HG03175 (cell line): ENCODE data around the gene SLC40A1.

Experiments used
- ATAC-seq: cut with Tn5 transposase; IDR thresholded peaks from one replicate; pipeline ENCODE4 v1.9.1; 2021; ENCODE audit warnings: mild to moderate bottlenecking, moderate library complexity; ENCODE audit not compliant: unreplicated experiment

SLC40A1 gene

GRCh38 chr2:189517847-189518535, 62.6 kb downstream of the SLC40A1 start:
- no peak for ATAC-seq

GRCh38 chr2:189516546-189516945, 64.0 kb downstream of the SLC40A1 start:
- no peak for ATAC-seq

- ATAC-seq: no peak
These were observed 65.3 kb downstream of the SLC40A1 start for GRCh38 chr2:189515264-189515663.

GRCh38 chr2:189514104-189514503, 66.5 kb downstream of the SLC40A1 start:
- no peak for ATAC-seq

GRCh38 chr2:189512879-189513278, 67.7 kb downstream of the SLC40A1 start:
- ATAC-seq: no peak

GRCh38 chr2:189511960-189512319, 68.6 kb downstream of the SLC40A1 start:
- ATAC-seq: no peak

- ATAC-seq: no peak
These were observed 69.2 kb downstream of the SLC40A1 start for GRCh38 chr2:189511210-189511959.
